NCI-H1048 (cell line): ENCODE data around the gene ATG2A.
A peak's percentile ranks its signal among the peaks of the same experiment; 100 is the strongest.

Experiments
- DNase-seq: peaks from one replicate; lab custom pipeline; 2025; lab: John Stamatoyannopoulos, UW

The ATG2A gene

DNA sequence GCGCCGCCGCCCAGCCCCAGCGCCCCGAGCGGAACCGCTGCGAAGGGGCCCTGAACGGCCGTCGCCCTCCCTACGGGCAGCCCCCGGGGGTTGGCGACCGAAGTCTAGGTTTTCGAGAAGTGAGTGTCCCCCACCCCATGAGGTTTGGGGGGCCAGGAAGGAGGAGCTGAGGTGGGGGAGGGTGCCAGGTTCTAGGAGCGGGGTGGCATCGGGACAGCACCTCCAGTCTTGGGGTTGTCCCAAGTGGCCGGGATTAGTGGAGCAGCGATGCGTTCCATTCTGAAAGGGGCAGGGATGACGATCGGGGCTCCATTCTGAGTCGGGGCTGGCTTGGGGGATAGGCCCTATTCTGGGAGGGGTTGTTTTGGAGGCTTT lies 7.9 kb upstream of the ATG2A start:
- DNase-seq: no peak

- DNase-seq: peak; percentile 61
These were observed 7.2 kb upstream of the ATG2A start, which contains the start of gene PPP2R5B for GRCh38 chr11:64923944-64924909. PPP2R5B (plus strand) TSS chr11:64924689; CDS start chr11:64925735, 1,046 bp downstream.

- no peak for DNase-seq
These were observed 6.2 kb upstream of the ATG2A start for GRCh38 chr11:64923151-64923661.

GRCh38 chr11:64921384-64921783 lies 4.4 kb upstream of the ATG2A start:
- DNase-seq: no peak

DNA sequence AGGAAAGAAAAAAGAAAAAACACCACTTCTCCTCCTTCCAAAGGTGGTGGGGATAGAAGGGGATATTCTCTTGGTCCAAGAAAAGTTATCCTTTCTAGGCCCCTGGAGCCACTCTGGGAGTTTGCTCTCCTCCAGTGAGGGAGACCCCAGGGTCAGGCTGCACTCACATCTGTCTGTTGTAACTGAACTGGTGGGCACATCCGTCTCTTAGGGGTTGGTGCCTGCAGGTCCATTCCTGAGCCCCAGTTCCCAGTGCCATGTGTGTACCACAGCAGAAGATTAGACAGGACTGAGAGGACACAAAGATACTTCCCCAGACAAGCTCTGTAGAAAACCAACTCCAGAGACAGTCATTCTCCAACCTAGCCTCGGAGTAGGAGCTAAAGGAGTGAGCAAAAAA lies 3.1 kb upstream of the ATG2A start:
- DNase-seq: no peak

- DNase-seq: no peak
These were observed 2.6 kb upstream of the ATG2A start for GRCh38 chr11:64919627-64920026.

DNA sequence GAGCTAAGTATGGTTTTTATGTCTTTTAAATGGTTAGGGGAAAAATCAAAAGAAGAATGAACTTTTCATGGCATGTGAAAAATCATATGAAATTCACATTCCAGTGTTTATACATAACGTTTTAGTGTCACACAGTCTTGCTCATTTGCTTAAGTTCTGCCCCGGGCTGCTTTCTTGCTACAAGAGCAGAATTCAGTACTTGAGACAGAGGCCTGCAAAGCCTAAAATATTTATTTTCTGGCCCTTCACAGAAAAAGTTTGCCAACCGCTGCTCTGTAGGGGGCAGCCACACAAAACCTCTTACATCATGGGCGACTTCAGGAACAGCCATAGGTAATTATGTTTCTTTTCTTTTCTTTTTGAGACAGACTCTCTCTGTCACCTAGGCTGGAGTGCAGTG lies 1.0 kb upstream of the ATG2A start:
- no peak for DNase-seq

GRCh38 chr11:64917663-64917995 lies 620 bp upstream of the ATG2A start:
- no peak for DNase-seq

- no peak for DNase-seq
These were observed 802 bp downstream of the ATG2A start for GRCh38 chr11:64916040-64916774.

DNA sequence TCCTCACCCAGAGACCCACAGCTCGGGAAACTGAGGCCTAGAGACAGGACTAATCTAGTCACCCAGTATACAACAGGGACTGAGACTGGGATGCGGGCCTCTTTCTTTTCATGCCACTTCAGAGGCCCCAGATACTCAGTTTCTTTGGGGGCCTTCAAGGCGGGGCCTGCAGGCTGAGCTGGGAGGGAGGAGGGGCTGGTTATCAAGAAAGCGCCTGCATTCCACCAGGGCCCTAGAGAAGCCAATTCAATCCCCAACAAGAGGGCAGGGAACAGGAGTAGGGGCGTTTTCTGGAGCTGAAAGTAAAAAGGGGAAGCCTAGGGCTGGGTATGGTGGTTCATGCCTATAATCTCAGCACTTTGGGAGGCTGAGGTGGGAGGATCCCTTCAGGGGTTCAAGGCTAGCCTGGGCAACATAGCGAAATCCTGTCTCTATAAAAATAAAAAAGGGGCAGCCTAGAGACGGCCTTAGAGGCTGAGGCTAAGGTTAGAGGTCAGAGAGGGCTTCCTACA lies 1.6 kb downstream of the ATG2A start:
- no peak for DNase-seq

GRCh38 chr11:64914123-64914522 lies 2.9 kb downstream of the ATG2A start:
- DNase-seq: no peak

GRCh38 chr11:64913171-64913727 lies 3.8 kb downstream of the ATG2A start:
- DNase-seq: no peak

GRCh38 chr11:64911689-64912088 lies 5.3 kb downstream of the ATG2A start:
- DNase-seq: no peak

GRCh38 chr11:64911142-64911541 lies 5.9 kb downstream of the ATG2A start:
- DNase-seq: no peak

- DNase-seq: no peak
These were observed 6.4 kb downstream of the ATG2A start for GRCh38 chr11:64910451-64911093.

DNA sequence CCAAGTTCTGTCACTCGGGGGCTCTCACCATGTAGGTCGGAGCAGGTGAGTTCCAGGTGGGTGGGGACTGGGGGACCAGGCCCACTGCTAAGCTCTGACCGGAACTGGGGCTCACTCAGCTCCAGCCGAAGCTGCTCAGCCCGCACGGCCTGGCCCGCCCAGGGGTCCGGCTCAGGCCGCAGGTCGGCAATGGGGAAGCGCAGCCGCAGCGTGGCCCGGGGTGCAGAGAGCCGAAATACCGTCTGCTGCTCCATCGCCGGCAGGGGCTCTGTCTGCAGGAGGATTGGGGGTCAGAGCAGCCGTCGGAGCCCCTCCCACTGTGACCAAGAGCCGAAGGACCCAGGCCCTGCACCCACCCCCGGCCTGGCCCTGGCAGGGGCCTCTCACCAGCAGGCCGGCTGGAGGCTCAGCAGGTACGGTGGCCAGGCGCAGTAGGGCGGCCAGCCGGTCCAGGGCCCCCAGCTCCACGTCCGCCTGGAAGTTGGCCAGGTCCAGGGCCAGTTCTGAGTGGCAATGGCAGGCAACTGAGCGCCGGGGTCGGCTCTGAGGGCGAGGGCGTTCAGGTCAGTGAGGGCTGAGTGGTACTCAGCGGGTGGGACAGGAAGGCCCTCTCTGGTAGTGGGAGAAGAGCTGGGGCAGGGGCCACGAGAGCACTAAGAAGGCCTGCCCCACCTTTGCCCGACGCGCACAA lies 7.2 kb downstream of the ATG2A start:
- DNase-seq: no peak

DNA sequence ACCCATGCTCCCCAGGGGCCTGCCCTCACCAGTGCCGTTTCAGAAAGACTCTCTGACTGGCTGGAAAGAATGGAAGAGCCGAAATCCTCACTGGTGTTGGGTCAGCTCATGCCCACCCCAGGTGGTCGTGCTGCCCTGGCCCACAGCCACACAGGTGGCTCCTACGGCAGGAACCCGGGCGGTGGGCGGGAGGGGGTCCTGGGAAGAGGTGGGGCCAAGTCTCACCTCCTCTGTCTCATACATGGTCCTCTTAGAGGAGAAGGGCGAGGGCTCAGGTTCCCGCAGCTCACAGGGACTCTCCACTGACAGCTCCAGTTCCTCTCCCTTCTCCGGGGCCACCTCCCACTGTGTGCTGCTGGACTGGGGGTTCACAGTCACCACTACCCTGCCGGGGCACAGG lies 8.2 kb downstream of the ATG2A start:
- no peak for DNase-seq

DNA sequence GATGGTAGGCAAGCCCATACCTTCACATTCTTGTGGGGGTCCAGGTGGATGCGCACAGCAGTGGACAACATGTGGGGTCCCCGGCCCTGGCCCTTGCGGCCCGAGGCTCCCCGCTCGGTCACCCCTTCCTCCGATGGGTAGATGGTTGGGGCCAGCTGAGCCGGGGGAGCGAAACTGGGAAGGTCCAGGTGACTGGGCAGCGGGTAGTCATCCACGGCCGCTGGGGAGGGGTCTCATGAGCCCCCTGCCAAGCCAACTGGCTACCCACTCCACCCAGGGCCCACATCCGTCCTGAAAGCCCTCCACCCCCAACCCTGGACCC lies 10.7 kb downstream of the ATG2A start:
- DNase-seq: no peak

DNA sequence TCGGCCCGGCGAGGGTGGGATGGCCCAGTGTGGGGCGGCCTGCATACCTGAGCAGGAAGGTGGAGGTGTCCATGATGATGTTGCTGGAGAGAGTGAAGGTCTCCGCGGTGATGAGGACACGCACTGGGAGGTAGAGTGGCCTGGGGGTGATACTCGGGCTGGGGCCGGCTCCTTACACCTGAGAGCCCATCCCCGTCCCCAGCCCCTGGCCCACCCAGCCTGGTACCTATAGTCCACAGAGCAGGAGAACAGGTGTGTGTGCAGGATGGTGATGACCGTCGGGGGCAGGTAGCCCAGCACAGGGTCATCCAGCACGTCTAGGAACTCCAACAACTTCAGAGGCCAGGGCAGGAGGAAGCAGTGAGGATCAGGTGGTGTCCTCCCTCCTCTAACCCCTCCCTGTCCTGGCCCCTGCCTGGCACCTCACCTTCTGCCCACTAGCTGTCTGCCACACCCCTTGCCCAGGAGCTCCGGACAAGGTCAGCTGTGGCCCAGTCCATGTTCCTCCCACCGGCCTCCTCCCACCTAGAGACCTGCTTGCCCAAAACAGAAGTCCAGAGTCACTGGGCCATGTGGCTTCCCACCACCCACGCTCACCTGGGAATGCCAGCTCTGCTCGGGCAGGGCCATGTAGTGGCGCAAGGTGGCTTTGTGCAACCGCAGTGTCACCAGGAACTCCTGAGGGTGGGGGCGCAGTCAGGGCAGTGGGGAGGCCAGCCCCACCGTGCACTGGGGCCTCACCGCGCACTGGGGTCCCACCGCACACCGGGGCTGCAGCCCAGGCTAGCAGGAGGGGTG lies 11.3 kb downstream of the ATG2A start:
- DNase-seq: no peak

DNA sequence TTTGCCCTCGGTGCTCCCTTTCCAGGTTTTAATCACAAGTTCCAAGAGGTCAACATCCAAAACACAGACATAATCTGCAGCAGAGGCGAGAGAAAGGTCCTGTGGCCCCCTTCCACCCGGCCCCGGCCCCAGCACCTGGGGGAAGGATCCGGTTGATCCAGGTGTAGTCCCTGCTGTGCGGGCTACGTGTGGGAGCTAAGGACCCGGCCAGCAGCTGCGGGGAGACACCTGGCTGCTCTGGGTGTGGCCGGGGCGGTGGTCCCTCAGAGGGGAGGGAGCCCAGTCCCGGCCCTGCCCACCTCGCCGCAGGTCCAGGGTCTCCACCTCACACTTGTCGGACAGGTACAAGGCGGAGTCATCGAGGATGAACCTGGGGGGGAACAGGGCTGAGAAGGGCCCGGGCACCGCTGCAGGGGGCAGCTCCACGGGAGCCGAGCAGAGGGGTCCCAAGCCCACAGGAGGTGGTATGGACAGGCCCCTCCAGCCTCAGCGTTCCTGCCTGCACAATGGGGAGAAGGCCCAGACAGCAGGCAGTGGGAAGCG lies 13.6 kb downstream of the ATG2A start:
- no peak for DNase-seq
